ENCODE results near the gene TBC1D22A.

GRCh38 chr22:46755525-46755924, 6.9 kb upstream of the TBC1D22A start:
- TF ChIP-seq CTCF (IDR thresholded peaks at IDR 0.05): no peak
- no peak for TF ChIP-seq POLR2A (IDR thresholded peaks at IDR 0.05)

Measured in right lobe of liver (tissue), 4 donors.